ENCODE data around the gene USP31.

The USP31 gene

DNA sequence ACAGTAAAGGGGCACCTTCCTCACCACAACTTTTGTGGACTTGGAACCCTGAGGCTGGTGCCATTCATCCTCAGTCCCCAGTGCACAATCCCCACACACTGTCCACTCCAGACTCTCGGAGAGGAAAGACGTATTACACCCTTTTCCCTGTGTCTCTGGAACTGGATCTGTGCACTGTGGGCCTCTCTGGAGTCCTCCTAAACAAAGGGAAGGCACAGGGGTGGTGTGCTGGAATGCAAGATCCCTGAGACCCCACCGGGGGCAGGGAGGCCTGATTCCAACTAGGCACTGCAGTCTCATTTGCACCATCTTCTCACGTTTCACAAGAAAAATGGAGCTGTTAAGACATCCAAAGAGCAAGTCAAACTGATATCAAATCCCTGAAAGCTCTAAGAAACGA is 89.8 kb downstream of the USP31 start:
- no peak for DNase-seq (ENCODE audit: low read depth)

DNA sequence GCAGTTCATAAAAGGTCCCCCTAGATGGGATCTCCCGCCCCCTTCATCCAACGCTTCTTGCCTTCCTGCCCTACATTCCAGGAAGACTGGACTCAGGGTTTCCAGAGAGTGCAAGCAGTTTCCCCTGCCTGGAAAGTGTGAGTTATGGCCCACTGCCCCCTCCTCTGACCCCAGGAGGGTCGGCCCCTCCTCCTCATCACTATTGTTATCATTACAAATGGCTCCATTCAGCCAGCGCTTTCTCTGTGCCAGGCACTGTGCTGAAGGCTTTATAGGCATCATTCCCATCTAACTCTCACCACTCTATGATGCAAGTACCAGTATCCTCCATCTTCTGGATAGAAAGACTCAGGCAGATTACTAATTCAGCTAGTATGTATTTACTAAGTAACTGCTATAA is 90.7 kb downstream of the USP31 start:
- no peak for DNase-seq (ENCODE audit: low read depth)

GRCh38 chr16:23057013-23057596 is 92.1 kb downstream of the USP31 start:
- no peak for DNase-seq (ENCODE audit: low read depth)

GRCh38 chr16:23055481-23055880 is 93.8 kb downstream of the USP31 start:
- DNase-seq (ENCODE audit: low read depth): no peak

DNA sequence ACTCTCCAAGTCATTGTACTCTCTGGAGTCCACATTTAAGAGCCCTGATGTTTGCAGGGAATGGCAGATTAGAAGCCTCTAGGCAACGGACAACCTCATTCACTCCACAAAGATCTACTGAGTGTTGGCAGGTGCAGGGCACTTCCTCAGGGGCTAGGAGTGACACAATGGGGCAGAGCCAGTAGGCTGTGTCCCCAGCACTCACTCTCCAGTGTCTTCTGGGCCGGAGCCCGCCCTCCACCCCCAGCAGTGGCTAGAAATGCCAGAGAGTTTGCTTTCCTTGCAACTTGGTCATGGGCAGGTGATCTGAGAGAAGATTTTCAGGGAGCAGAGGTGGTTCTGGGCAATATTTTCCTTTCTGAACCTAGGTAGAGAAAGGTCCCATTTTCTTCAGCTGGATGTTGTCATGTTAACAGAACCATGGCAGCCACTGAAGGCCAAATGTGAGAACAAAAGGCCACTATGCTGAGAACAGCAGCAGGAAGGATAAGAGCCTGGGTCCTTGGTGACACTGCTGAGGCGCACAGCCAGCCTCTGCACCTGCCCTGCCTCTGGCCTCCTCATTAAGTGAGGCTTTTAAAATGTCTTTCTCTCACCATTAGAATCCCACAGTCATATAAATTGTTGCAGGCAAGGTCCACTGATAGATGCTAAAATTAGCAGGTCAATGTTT is 96.2 kb downstream of the USP31 start:
- no peak for DNase-seq (ENCODE audit: low read depth)

DNA sequence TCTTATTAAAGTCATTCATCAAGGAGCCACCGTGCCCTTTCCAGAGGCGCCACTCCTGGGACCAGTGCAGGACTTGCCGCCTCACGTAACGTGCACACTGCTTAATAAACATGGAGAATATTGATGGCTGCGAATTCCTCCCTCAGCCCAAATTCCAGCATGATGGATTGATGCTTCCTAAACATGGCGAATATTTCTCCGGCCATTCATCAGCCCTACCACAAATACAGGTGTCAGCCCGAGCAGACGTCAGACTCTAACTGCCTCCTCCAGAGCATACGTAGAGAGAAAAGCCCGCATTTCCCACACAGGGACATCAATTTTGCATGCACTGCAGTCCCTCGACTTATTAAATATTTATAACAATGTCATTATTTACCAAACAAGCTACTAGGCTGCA is 97.0 kb downstream of the USP31 start:
- DNase-seq (ENCODE audit: low read depth): no peak

DNA sequence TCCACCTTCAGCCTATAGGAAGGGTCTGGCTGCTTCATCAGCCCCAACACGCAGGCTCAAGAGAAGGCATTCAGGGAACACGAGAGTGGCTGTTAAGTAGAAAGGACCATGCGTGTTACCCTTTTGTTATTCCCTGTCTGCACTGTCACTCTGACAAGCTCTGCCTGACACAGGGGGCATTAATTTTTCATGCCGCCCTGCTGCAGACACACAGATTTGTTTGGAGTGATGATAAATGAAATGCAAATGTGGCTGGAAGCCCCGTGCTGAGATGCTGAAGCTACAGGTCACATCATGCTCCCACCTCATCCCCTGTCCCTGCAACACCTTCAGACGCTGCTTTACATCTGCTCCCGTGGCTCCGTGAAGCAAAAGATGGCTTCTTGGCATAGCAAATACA is 97.7 kb downstream of the USP31 start:
- no peak for DNase-seq (ENCODE audit: low read depth)

GRCh38 chr16:23048164-23048563 is 101.1 kb downstream of the USP31 start:
- DNase-seq (ENCODE audit: low read depth): no peak

DNA sequence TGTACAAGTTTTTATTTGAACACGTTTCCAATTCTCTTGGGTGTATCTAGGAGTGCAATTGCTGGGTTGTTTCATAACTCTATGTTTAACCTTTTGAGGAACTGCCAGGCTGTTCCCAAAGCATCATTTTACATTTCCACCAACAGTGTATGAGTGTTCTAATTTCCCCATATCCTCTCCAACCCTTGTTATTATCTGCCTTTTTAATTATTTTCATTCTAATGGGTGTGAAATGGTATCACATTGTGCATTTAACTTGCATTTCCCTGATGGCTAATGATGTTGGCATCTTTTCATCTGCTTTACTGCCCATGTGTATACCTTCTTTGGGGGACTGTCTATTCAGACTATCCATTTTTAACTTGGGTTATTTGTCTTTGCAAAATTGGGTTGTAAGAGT is 104.2 kb downstream of the USP31 start:
- DNase-seq (ENCODE audit: low read depth): no peak

GRCh38 chr16:23040246-23040645 is 109.0 kb downstream of the USP31 start:
- no peak for DNase-seq (ENCODE audit: low read depth)

DNA sequence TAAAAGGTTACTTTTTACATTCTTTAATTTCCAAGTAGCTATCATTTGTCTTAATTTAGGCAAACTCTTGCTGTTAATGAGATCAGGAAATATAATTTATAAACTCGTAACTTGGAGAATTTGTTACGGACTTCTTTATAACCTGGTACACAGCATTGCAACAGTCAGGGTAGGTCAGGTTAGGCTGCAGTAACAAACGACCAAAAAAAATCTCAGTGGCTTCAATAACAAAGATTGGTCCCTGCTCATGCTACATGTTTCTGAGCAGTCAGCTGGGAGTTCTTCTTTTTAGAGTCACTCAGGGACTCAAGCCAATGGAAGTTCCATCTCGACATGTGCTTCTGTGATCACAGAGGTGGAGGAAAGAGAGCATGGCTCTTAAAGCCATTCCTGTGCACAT is 110.1 kb downstream of the USP31 start:
- no peak for DNase-seq (ENCODE audit: low read depth)

DNA sequence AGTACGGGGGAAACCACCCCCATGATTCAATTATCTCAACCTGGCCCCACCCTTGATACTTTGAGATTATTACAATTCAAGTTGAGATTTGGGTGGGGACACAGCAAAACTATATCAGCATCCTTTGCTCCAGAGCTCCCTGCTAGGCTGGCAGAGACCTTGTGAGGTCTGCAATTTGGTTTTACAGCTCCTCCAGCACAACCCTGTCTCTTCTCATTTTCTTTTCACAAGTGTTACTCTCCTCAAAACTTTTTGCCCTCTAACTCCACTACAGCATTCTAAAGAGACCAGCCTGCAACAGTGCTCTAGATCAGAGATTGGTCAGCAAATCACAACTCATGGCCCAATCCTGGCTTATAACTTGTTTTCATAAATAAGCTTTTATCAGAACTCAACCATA is 114.0 kb downstream of the USP31 start:
- no peak for DNase-seq (ENCODE audit: low read depth)

- no peak for DNase-seq (ENCODE audit: low read depth)
These were observed 117.6 kb downstream of the USP31 start for GRCh38 chr16:23031508-23032098.

DNA sequence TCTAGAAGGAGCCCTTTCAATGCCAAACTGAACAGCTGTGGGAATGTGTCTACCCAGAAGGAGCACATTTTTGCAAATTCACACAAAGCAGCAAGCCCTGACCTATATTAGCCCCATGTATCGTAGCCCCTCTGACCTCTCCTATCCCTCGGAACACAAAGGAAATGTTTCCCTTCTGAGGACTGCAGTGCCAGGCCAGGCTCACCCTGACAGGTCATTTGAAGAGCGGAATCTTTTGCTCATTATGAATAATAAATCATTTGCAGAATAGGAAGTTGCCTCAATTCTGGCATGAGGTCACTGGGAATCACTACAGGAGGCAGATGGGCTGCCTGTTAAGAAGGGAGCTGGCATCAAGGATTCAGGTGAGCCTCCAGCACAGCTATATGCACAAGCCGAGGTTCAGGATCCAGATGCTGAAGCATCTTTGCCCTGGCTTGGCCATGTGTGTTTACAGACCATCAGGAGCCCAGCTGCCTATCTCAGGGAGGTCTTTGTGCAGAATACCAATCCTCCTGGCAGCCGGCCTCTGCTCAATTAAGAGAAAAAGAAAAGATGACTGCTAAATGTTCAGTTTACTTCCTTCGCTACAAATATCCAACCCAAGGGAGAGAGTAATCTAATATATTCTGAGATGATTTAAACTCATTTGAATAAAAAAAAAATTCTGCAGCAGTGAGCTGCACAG is 119.4 kb downstream of the USP31 start:
- DNase-seq (ENCODE audit: low read depth): no peak

DNA sequence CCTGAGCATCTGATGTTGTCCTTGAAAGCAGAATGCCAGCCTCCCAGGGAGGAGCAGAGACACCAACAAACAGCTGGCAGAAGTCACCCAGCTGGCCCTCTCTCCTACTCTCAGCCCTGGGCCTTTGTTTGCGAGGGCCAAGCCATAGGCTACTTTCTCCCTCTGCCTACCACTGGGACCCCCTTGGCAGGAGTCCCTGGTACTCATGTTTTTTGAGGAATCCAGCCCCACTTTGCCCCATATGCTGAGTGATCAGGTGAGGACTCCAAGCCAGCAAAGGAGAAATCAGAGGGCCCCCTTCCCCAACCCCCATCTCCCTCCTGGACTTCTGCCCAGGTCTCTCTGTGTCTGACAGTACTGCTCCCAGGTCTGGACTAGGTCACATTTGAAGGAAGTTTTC is 121.9 kb downstream of the USP31 start:
- DNase-seq (ENCODE audit: low read depth): no peak

GRCh38 chr16:23026784-23027362 is 122.4 kb downstream of the USP31 start:
- DNase-seq (ENCODE audit: low read depth): no peak

- no peak for DNase-seq (ENCODE audit: low read depth)
These were observed 123.5 kb downstream of the USP31 start for GRCh38 chr16:23025692-23026307.

GRCh38 chr16:23024044-23024443 is 125.2 kb downstream of the USP31 start:
- no peak for DNase-seq (ENCODE audit: low read depth)

- DNase-seq (ENCODE audit: low read depth): no peak
These were observed 129.2 kb downstream of the USP31 start for GRCh38 chr16:23020084-23020483.

- no peak for DNase-seq (ENCODE audit: low read depth)
These were observed 132.9 kb downstream of the USP31 start for GRCh38 chr16:23016368-23016767.

- no peak for DNase-seq (ENCODE audit: low read depth)
These were observed 133.7 kb downstream of the USP31 start for GRCh38 chr16:23015580-23015979.

DNA sequence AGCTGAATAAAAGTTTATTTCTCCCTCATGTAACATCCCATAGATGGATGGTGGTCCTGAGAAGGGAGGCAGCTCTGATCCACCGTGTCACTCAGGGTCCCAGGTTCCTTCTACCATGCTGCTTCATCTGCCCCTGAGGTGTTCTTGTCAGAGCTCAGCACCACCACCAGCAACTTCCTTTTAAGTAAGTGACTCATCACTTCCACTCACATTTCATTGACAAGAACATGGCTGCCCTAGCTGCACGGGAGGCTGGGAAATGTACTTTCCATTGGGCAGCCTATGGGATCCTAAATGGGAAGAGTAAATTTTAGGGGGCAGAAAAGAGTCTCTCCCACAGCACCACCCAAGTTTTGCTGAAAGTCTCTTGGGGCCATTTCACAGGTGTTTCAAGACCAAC is 134.7 kb downstream of the USP31 start:
- DNase-seq (ENCODE audit: low read depth): no peak

Data from stimulated activated CD8-positive, alpha-beta memory T cell treated with anti-CD3 and anti-CD28 coated beads, Interleukin-7, amount 100 ng/mL, for 24 hours (primary cell).